Left lung (tissue), 10 donors: Measurements from ENCODE around the gene KLRB1. TPM values are rescaled to one million over a fixed set of nuclear protein-coding genes. Genes with fewer than 3 reads are reported as not detected.
"Not testable (repeated sequence)": the region's sequence is repeated elsewhere in the genome, so short reads cannot be mapped to it uniquely, and the experiment has no call there.

ENCODE experiments used
- ATAC-seq: fragments of 200-7000 bp; cut with Tn5 transposase; one replicate; pipeline ENCODE4 v1.9.1; 2020; ENCODE audit warnings: moderate library complexity
- DNase-seq, 4 donors: peaks; one replicate each; pipeline ENCODE4 v3.0.0-alpha.2; 2013 to 2020
- H3K27ac ChIP-seq, 2 donors: fragments of 200-600 bp; sonication (generic) in 1 of 2; one replicate each; pipeline versions ENCODE4 v1.5.0 to v1.8.0; 2020 to 2021
- H3K27me3 ChIP-seq, 2 donors: fragments of 200-600 bp; sonication (generic) in 1 of 2; one replicate each; pipeline versions ENCODE4 v1.5.0 to v1.8.0; 2020 to 2021
- H3K36me3 ChIP-seq, 2 donors: fragments of 200-600 bp; sonication (generic) in 1 of 2; one replicate each; pipeline versions ENCODE4 v1.5.0 to v1.8.0; 2020 to 2021
- H3K4me1 ChIP-seq, 2 donors: fragments of 200-600 bp; one replicate each; pipeline ENCODE4 v1.8.0; 2021
- H3K4me3 ChIP-seq, 2 donors: fragments of 200-600 bp; sonication (generic) in 1 of 2; one replicate each; pipeline versions ENCODE4 v1.5.0 to v1.8.0; 2020 to 2021; ENCODE audit warnings: mild to moderate bottlenecking in 1 of 2
- H3K9me3 ChIP-seq, 2 donors: fragments of 200-600 bp; sonication (generic) in 1 of 2; one replicate each; pipeline versions ENCODE4 v1.5.0 to v1.8.0; 2020 to 2021
- CTCF ChIP-seq, 2 donors: fragments of 200-600 bp; sonication (generic) in 1 of 2; IDR thresholded peaks; one replicate each; pipeline versions ENCODE4 v1.5.0 to v1.8.0; 2021; ENCODE audit warnings: antibody characterized with exemption in 2 of 2
- intact Hi-C, 2 donors: fragments of 100-400 bp; cut with DNase I; formaldehyde crosslinking; loops; one replicate each; pipeline versions ENCODE4 v1.11.2 to v1.14.2; 2022
- polyA plus RNA-seq, 6 donors: library from polyadenylated mRNA; unstranded; fragments of 120-200 nt; gene quantifications; one replicate each; pipeline ENCODE4 v1.2.1, GENCODE V29; 2013; ENCODE audit not compliant: insufficient read length in 6 of 6
- total RNA-seq, 2 donors: library from RNA; stranded (reverse); fragmentation: NEBNext Ultra II Directional; extraction: Animal tissue kit (Norgen Biotek cat#: 25700); gene quantifications; one replicate each; pipeline ENCODE4 v1.2.1, GENCODE V29; 2021
- donor health status: DM: no; HTN: yes; CAD: no.
- donor health status: DM: no; HTN: no; CAD: no.

Gene KLRB1
- total and polyA plus RNA-seq, 8 donors, result 1.8 to 3.8 (median 2.7) TPM

- no peaks in the 10 kb centered on the region for H3K9me3 ChIP-seq
- DNase-seq, result no peak
- peak; percentile 3 for ATAC-seq
- peaks cover 16 to 51% of the 10 kb centered on the region in 2 donors for H3K4me1 ChIP-seq
- H3K27ac ChIP-seq, result peak overlapping the region; percentile 95 to 96
- peaks cover 0 to 2% of the 10 kb centered on the region in 2 donors for H3K36me3 ChIP-seq
- no peaks in the 10 kb centered on the region for H3K27me3 ChIP-seq
- TF ChIP-seq CTCF (IDR thresholded peaks at IDR 0.05), result no peak
- intact Hi-C loops, result no loop called here
- peak overlapping the region; percentile 55 to 67 for H3K4me3 ChIP-seq
Observed at GRCh38 chr12:9648701-9649531, 41.2 kb upstream of the KLRB1 start.

DNA sequence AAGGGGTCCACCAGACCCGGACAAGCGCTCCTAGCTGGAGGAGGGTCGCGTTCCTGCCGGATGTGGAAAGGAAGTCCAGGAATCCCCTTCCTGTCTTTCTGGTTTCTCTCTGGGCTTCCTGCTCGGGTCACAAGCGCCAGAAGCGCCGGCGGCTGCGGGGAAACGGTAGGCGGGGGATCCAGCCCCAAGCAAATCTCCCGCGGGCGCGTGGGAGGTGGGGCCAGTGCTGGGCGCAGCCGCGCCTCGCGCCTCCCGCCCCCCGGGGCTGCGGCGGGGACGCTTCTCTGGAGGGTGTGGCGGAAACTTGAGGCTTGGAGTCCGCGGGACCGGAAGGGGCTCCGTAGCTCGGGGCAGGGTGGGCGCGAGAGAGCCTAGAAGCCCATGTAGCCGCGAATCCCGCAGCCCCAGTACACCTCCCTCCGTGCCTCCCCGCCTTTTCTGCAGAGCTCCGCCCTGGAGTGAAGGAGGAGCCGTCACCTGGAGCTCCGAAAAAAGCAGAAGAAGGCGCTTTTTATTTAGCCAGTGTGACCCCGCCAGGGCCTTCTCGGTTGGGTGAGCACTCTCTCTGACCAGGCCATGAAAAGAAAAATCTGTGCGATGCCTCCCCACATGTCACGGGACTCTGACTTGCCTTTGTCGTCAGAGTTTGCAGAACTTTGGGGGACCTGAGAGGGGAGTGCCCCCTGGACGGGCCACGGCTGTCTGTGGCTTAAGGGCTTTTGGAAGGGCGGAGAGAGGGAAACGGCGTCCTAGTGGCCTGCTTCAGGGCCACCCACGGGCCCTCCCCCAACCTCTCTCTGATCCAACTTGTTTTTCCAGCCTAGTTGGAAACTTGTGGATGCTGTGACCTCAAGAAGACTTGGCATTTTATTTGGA lies 40.3 kb upstream of the KLRB1 start:
- DNase-seq (peak; percentile 86 to 95 (median 92)), ATAC-seq (peak; percentile 93)
- H3K4me1 ChIP-seq, result peaks cover 16 to 50% of the 10 kb centered on the region in 2 donors
- H3K27me3 ChIP-seq, result no peaks in the 10 kb centered on the region
- H3K9me3 ChIP-seq, result no peaks in the 10 kb centered on the region
- peak overlapping the region; percentile 95 to 96 for H3K27ac ChIP-seq
- peak overlapping the region; percentile 55 to 67 for H3K4me3 ChIP-seq
- TF ChIP-seq CTCF (IDR thresholded peaks at IDR 0.05), result no peak
- intact Hi-C loops, result no loop called here
- H3K36me3 ChIP-seq, result no peaks in the 10 kb centered on the region

GRCh38 chr12:9646794-9647781 lies 39.4 kb upstream of the KLRB1 start:
- DNase-seq, result peak in 1 of 4 donors; percentile 14
- no peaks in the 10 kb centered on the region for H3K9me3 ChIP-seq
- peaks cover 16 to 40% of the 10 kb centered on the region in 2 donors for H3K4me1 ChIP-seq
- H3K27ac ChIP-seq, result peak overlapping the region; percentile 95 to 96
- TF ChIP-seq CTCF (IDR thresholded peaks at IDR 0.05), result no peak
- intact Hi-C loops, result no loop called here
- ATAC-seq, result no peak
- H3K27me3 ChIP-seq, result no peaks in the 10 kb centered on the region
- H3K36me3 ChIP-seq, result no peaks in the 10 kb centered on the region
- H3K4me3 ChIP-seq, result peak overlapping the region; percentile 55 to 67

- H3K9me3 ChIP-seq, intact Hi-C loops, ATAC-seq: not testable (repeated sequence)
Observed at GRCh38 chr12:9644985-9645551, 37.4 kb upstream of the KLRB1 start.

GRCh38 chr12:9643266-9643660 lies 35.5 kb upstream of the KLRB1 start:
- TF ChIP-seq CTCF (IDR thresholded peaks at IDR 0.05), result no peak
- no peak for DNase-seq
- Histone ChIP-seq H3K4me3 (no peak overlapping the region), H3K27me3 (no peaks in the 10 kb centered on the region), H3K9me3 (no peaks in the 10 kb centered on the region), H3K4me1 (peaks cover 0 to 11% of the 10 kb centered on the region in 2 donors), H3K36me3 (no peaks in the 10 kb centered on the region), H3K27ac (no peak overlapping the region)
- intact Hi-C loops, result no loop called here
- no peak for ATAC-seq

More at GRCh38 chr12:9644985-9645551, 37.4 kb upstream of the KLRB1 start:
- not testable (repeated sequence) for DNase-seq, H3K27ac ChIP-seq, H3K27me3 ChIP-seq, H3K36me3 ChIP-seq, H3K4me3 ChIP-seq
- peaks cover under 1 to 20% of the 10 kb centered on the region in 2 donors for H3K4me1 ChIP-seq
